ENCODE data around the gene HLX. TPM values are rescaled to one million over a fixed set of nuclear protein-coding genes. Genes with fewer than 3 reads are reported as not detected.
A peak's percentile ranks its signal among the peaks of the same experiment; 100 is the strongest.

The HLX gene
- polyA plus RNA-seq, 1 donor from 2014 or later = not detected

DNA sequence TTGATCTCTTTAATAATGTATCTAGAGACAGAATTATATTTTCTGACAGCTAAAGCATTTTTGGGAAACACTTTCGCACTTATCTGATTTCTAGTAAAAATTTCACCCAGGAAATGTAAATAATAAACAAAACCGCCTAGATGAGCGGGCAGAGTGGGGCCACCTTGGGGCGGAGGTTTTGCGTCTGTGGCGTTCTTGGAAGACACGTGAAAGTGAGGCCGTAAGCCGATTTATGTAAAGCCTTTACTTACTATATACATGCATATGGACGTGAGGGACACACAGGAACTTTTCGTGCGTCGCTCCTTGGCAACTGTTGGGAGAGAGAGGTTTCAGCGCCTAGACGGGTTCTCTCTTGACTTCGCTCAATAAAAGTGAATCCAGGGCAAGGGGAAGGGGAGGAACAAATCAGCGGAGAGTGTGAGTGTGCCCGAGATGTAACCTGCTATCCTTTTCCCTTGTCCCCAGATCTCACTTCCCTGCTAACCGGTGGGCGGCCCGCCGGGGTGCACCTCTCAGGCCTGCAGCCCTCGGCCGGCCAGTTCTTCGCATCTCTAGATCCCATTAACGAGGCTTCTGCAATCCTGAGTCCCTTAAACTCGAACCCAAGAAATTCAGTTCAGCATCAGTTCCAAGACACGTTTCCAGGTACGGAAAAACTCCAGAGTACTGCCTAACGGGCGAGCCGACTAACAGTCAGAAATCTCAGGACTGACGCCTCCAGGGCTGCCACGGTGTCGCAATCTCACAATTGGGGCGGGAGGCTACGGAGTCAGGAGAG lies 1.7 kb downstream of the HLX start:
- no peak overlapping the region for H3K9ac ChIP-seq (ENCODE audit: low read length)
- no peaks in the 10 kb centered on the region for H4K20me1 ChIP-seq (ENCODE audit: insufficient read depth)
- H3K9me3 ChIP-seq (ENCODE audit: low read length) = no peaks in the 10 kb centered on the region
- peaks cover 100% of the 10 kb centered on the region for H3K27me3 ChIP-seq (ENCODE audit: insufficient read depth, low read depth, low read length)
- no peaks in the 10 kb centered on the region for H3K9me2 ChIP-seq (ENCODE audit: insufficient read depth, low read length)
- no peak overlapping the region for H2AFZ ChIP-seq (ENCODE audit: low read depth, low read length)
- H3F3A ChIP-seq (ENCODE audit: insufficient read depth, low read length, poor library complexity, severe bottlenecking) = no peaks in the 10 kb centered on the region
- no peak overlapping the region for H3K4me3 ChIP-seq (ENCODE audit: low read length)
- no peak overlapping the region for H3K4me2 ChIP-seq (ENCODE audit: low read length)
- TF ChIP-seq SMC3 (conservative IDR thresholded peaks at IDR 0.05; ENCODE audit: poor library complexity) (no peak), EZH2 (IDR thresholded peaks at IDR 0.05; ENCODE audit: borderline replicate concordance, insufficient read depth, low read length, poor library complexity, severe bottlenecking) (peak; percentile 85)
- H3K36me3 ChIP-seq (ENCODE audit: insufficient read depth, low read length) = no peaks in the 10 kb centered on the region
- H3K27ac ChIP-seq (ENCODE audit: low read length) = no peak overlapping the region
- no peaks in the 10 kb centered on the region for H3K79me2 ChIP-seq (replicated peaks; ENCODE audit: insufficient read depth, low read length)

DNA sequence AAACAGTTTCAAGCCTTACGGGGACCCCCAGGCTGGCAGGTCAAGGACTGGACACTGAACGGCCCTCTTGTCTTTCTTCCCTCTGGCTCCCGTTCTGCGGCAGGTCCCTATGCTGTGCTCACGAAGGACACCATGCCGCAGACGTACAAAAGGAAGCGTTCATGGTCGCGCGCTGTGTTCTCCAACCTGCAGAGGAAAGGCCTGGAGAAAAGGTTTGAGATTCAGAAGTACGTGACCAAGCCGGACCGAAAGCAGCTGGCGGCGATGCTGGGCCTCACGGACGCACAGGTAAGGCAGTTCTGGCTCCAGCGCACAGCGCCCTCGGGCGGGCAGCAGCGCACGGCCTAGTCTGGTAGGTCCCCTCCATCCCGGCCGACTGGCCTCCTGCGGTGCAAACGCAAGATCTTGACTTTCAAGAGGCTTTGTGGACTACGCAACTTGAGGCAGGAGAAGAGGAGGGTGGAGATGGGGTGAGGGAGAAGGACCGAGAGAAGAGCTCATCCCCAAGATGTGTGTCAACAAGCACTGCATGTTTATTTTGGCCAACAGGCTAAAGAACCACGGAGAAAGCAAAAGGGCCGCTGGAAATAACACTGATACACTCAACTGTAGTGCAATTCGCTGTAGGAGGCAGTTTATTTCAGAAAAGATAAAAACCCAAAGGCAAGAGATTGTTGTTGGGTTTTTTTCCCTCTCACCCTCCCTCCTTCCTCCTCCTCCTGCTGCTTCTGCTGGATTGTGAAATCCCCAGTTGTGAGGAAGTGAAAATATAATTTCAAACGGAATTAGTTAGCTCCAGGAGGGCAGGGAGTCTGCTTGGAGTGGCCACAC lies 3.0 kb downstream of the HLX start:
- no peak overlapping the region for H2AFZ ChIP-seq (ENCODE audit: low read depth, low read length)
- no peaks in the 10 kb centered on the region for H4K20me1 ChIP-seq (ENCODE audit: insufficient read depth)
- H3K36me3 ChIP-seq (ENCODE audit: insufficient read depth, low read length) = no peaks in the 10 kb centered on the region
- no peaks in the 10 kb centered on the region for H3F3A ChIP-seq (ENCODE audit: insufficient read depth, low read length, poor library complexity, severe bottlenecking)
- H3K9me2 ChIP-seq (ENCODE audit: insufficient read depth, low read length) = no peaks in the 10 kb centered on the region
- TF ChIP-seq TAF1 (IDR thresholded peaks at IDR 0.05; ENCODE audit: low read depth) = no peak
- TF ChIP-seq EZH2 (IDR thresholded peaks at IDR 0.05; ENCODE audit: borderline replicate concordance, insufficient read depth, low read length, poor library complexity, severe bottlenecking) = peak; percentile 40
- TF ChIP-seq RAD21 (conservative IDR thresholded peaks at IDR 0.05) = no peak
- no peak for TF ChIP-seq EP300 (conservative IDR thresholded peaks at IDR 0.05; ENCODE audit: poor library complexity, severe bottlenecking)
- no peak for TF ChIP-seq MXI1 (conservative IDR thresholded peaks at IDR 0.05; ENCODE audit: poor library complexity, severe bottlenecking)
- no peak for TF ChIP-seq POLR2AphosphoS5 (IDR thresholded peaks at IDR 0.05)
- H3K4me2 ChIP-seq (ENCODE audit: low read length) = no peak overlapping the region
- no peak overlapping the region for H3K27ac ChIP-seq (ENCODE audit: low read length)
- no peaks in the 10 kb centered on the region for H3K79me2 ChIP-seq (replicated peaks; ENCODE audit: insufficient read depth, low read length)
- no peaks in the 10 kb centered on the region for H3K9me3 ChIP-seq (ENCODE audit: low read length)
- H3K27me3 ChIP-seq (ENCODE audit: insufficient read depth, low read depth, low read length) = peaks cover 100% of the 10 kb centered on the region
- H3K4me3 ChIP-seq (ENCODE audit: low read length) = no peak overlapping the region
- no peak overlapping the region for H3K9ac ChIP-seq (ENCODE audit: low read length)

DNA sequence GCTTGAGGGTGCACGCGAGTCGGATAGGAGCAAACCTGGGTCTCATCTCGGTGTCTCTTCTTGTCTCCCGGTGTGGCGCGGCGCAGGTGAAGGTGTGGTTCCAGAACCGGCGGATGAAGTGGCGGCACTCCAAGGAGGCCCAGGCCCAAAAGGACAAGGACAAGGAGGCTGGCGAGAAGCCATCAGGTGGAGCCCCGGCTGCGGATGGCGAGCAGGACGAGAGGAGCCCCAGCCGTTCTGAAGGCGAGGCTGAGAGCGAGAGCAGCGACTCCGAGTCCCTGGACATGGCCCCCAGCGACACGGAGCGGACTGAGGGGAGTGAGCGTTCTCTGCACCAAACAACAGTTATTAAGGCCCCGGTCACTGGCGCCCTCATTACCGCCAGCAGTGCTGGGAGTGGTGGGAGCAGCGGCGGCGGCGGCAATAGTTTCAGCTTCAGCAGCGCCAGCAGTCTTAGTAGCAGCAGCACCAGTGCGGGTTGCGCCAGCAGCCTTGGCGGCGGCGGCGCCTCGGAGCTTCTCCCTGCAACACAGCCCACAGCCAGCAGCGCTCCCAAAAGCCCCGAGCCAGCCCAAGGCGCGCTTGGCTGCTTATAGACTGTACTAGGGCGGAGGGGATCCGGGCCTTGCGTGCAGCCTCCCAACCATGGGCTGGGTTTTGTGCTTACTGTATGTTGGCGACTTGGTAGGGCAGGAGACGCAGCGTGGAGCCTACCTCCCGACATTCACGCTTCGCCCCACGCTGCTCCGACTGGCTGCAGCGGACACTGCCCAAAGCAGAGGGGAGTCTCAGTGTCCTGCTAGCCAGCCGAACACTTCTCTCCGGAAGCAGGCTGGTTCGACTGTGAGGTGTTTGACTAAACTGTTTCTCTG lies 5.1 kb downstream of the HLX start:
- Histone ChIP-seq H3K27me3 (ENCODE audit: insufficient read depth, low read depth, low read length) (peaks cover 100% of the 10 kb centered on the region), H3K9me2 (ENCODE audit: insufficient read depth, low read length) (no peaks in the 10 kb centered on the region), H3K79me2 (replicated peaks; ENCODE audit: insufficient read depth, low read length) (no peaks in the 10 kb centered on the region), H3F3A (ENCODE audit: insufficient read depth, low read length, poor library complexity, severe bottlenecking) (no peaks in the 10 kb centered on the region), H3K9me3 (ENCODE audit: low read length) (no peaks in the 10 kb centered on the region), H2AFZ (ENCODE audit: low read depth, low read length) (no peak overlapping the region), H3K27ac (ENCODE audit: low read length) (no peak overlapping the region), H3K4me3 (ENCODE audit: low read length) (peak overlapping the region; percentile 64), H4K20me1 (ENCODE audit: insufficient read depth) (no peaks in the 10 kb centered on the region), H3K9ac (ENCODE audit: low read length) (no peak overlapping the region), H3K36me3 (ENCODE audit: insufficient read depth, low read length) (no peaks in the 10 kb centered on the region), H3K4me2 (ENCODE audit: low read length) (peak overlapping the region; percentile 60)
- TF ChIP-seq MXI1 (conservative IDR thresholded peaks at IDR 0.05; ENCODE audit: poor library complexity, severe bottlenecking) (peak; percentile 27), RAD21 (conservative IDR thresholded peaks at IDR 0.05) (peak; percentile 34), EP300 (conservative IDR thresholded peaks at IDR 0.05; ENCODE audit: poor library complexity, severe bottlenecking) (no peak), POLR2AphosphoS5 (IDR thresholded peaks at IDR 0.05) (peak; percentile 23)
- TF ChIP-seq, protein P1, sequence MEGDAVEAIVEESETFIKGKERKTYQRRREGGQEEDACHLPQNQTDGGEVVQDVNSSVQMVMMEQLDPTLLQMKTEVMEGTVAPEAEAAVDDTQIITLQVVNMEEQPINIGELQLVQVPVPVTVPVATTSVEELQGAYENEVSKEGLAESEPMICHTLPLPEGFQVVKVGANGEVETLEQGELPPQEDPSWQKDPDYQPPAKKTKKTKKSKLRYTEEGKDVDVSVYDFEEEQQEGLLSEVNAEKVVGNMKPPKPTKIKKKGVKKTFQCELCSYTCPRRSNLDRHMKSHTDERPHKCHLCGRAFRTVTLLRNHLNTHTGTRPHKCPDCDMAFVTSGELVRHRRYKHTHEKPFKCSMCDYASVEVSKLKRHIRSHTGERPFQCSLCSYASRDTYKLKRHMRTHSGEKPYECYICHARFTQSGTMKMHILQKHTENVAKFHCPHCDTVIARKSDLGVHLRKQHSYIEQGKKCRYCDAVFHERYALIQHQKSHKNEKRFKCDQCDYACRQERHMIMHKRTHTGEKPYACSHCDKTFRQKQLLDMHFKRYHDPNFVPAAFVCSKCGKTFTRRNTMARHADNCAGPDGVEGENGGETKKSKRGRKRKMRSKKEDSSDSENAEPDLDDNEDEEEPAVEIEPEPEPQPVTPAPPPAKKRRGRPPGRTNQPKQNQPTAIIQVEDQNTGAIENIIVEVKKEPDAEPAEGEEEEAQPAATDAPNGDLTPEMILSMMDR (IDR thresholded peaks at IDR 0.05; ENCODE audit: poor library complexity, severe bottlenecking) = peak; percentile 56

All from neural cell (in vitro differentiated cells).